HepG2 (cell line): ENCODE data around the gene ROM1. TPM values are rescaled to one million over a fixed set of nuclear protein-coding genes. Genes with fewer than 3 reads are reported as not detected.

Experiments
- ATRX ChIP-seq: sonication (generic); formaldehyde crosslinking; IDR thresholded peaks from 2 replicates; pipeline ENCODE4 v1.4.0; 2020; ENCODE audit warnings: missing genetic modification reagents, borderline replicate concordance
- ELK4 ChIP-seq: sonication (generic); formaldehyde crosslinking; IDR thresholded peaks from 2 replicates; pipeline ENCODE4 v1.9.0; 2021; ENCODE audit warnings: missing genetic modification reagents, borderline replicate concordance
- FLYWCH1 ChIP-seq: sonication (generic); formaldehyde crosslinking; IDR thresholded peaks from 2 replicates; pipeline ENCODE4 v1.8.1; 2023; ENCODE audit warnings: mild to moderate bottlenecking, missing genetic modification reagents
- KIAA2018 ChIP-seq: sonication (generic); formaldehyde crosslinking; IDR thresholded peaks from 2 replicates; pipeline ENCODE4 v1.5.0; 2020; ENCODE audit warnings: mild to moderate bottlenecking, missing genetic modification reagents, borderline replicate concordance
- NFE2L2 ChIP-seq: fragments of 150-350 bp; IDR thresholded peaks from 2 replicates; pipeline ENCODE4 v1.6.1; 2014; ENCODE audit warnings: low read length
- SKIL ChIP-seq: sonication (generic); formaldehyde crosslinking; IDR thresholded peaks from 2 replicates; pipeline ENCODE4 v1.8.0; 2022; ENCODE audit warnings: missing genetic modification reagents, mild to moderate bottlenecking, moderate library complexity, borderline replicate concordance
- TCF7L2 ChIP-seq: IDR thresholded peaks from 2 replicates; pipeline ENCODE4 v1.6.1; 2011; ENCODE audit warnings: mild to moderate bottlenecking, low read depth, low read length, moderate library complexity
- ZNF18 ChIP-seq: sonication (generic); formaldehyde crosslinking; IDR thresholded peaks from 2 replicates; pipeline ENCODE4 v1.8.0; 2022; ENCODE audit warnings: mild to moderate bottlenecking, missing genetic modification reagents; ENCODE audit not compliant: insufficient replicate concordance
- ZNF317 ChIP-seq: sonication (generic); formaldehyde crosslinking; IDR thresholded peaks from 2 replicates; pipeline ENCODE4 v1.5.0; 2020; ENCODE audit warnings: mild to moderate bottlenecking, missing genetic modification reagents
- ZNF513 ChIP-seq: sonication (generic); formaldehyde crosslinking; conservative IDR thresholded peaks from 2 replicates; pipeline ENCODE4 v1.5.0; 2020; ENCODE audit warnings: missing genetic modification reagents
- ZNF660 ChIP-seq: sonication (generic); formaldehyde crosslinking; IDR thresholded peaks from 2 replicates; pipeline ENCODE4 v1.5.1; 2020; ENCODE audit warnings: mild to moderate bottlenecking, low read depth, missing genetic modification reagents, borderline replicate concordance
- ZNF749 ChIP-seq: sonication (generic); formaldehyde crosslinking; IDR thresholded peaks from 2 replicates; pipeline ENCODE4 v1.8.0; 2022; ENCODE audit warnings: mild to moderate bottlenecking, missing genetic modification reagents, moderate library complexity, borderline replicate concordance
- ZNF766 ChIP-seq: sonication (generic); formaldehyde crosslinking; IDR thresholded peaks from 2 replicates; pipeline ENCODE4 v1.5.0; 2020; ENCODE audit warnings: missing genetic modification reagents, borderline replicate concordance
- polyA plus RNA-seq, 8 experiments: library from polyadenylated mRNA; depleted of rRNA in 3 of 8; stranded (reverse) in 7 of 8; unstranded in 1 of 8; fragments of >200 nt; fragmentation: Illumina TruSeq in 4 of 8; extraction: Trizol in 4 of 8; gene quantifications; 2 replicates each; pipeline versions ENCODE4 v1.2.1 to v1.2.3, GENCODE V29; 2011 to 2016; ENCODE audit warnings: low read depth in 4 of 8, missing spikeins in 1 of 8, mixed read lengths in 1 of 8; ENCODE audit not compliant: insufficient read depth in 1 of 8
- total RNA-seq, 5 experiments: library from RNA; depleted of rRNA; stranded (reverse); fragments of >200 nt; fragmentation: Illumina TruSeq; extraction: Trizol; gene quantifications; 2 replicates each; pipeline ENCODE4 v1.2.3, GENCODE V29; 2016; ENCODE audit warnings: low read depth in 1 of 5

ROM1 gene
- total and polyA plus RNA-seq, 2 of the 13 experiments (the other 11 are each of a cell fraction or from before 2014, with no cell fraction given) = 1.2 to 2.4 TPM

- TF ChIP-seq KIAA2018 (CRISPR knock-in tag) = no peak
- no peak; the same call in 1 of the 2 replicates for TF ChIP-seq ELK4 (CRISPR knock-in tag)
- TF ChIP-seq ZNF766 (CRISPR knock-in tag) = no peak
- no peak for TF ChIP-seq FLYWCH1 (CRISPR knock-in tag)
- no peak for TF ChIP-seq NFE2L2
- no peak for TF ChIP-seq ZNF513 (CRISPR knock-in tag)
- TF ChIP-seq ZNF660 (CRISPR knock-in tag) = no peak
- TF ChIP-seq ATRX = no peak
- TF ChIP-seq ZNF317 (CRISPR knock-in tag) = peak; percentile 29; the same call in 1 of the 2 replicates
- no peak for TF ChIP-seq TCF7L2
- TF ChIP-seq ZNF18 (CRISPR knock-in tag) = no peak
- no peak for TF ChIP-seq SKIL (CRISPR knock-in tag)
- TF ChIP-seq ZNF749 = no peak
These were observed 39.3 kb upstream of the ROM1 start, which contains the start of gene EEF1G (continued) for GRCh38 chr11:62573592-62574362.
